Osteoblast (primary cell): ENCODE measurements around the gene DLG1. TPM values are rescaled to one million over a fixed set of nuclear protein-coding genes. Genes with fewer than 3 reads are reported as not detected.
"Not testable (repeated sequence)": the region's sequence is repeated elsewhere in the genome, so short reads cannot be mapped to it uniquely, and the experiment has no call there.

Experiments
- DNase-seq: peaks from one replicate; pipeline ENCODE4 v3.0.0; 2011; ENCODE audit warnings: low spot score, mixed read lengths; ENCODE audit not compliant: insufficient read length; ENCODE audit errors: missing footprints
- H2AFZ ChIP-seq: 2 replicates; pipeline ENCODE4 v1.6.0; 2011; ENCODE audit warnings: mild to moderate bottlenecking, low read length
- H3K27ac ChIP-seq: 2 replicates; pipeline ENCODE4 v1.5.1; 2011; ENCODE audit warnings: mild to moderate bottlenecking, low read depth, low read length, moderate library complexity
- H3K27me3 ChIP-seq: 2 replicates; pipeline ENCODE4 v1.6.0; 2012; ENCODE audit warnings: mild to moderate bottlenecking, control low read depth, inconsistent platforms, low read length, moderate library complexity; ENCODE audit not compliant: insufficient read depth
- H3K36me3 ChIP-seq: 2 replicates; pipeline ENCODE4 v1.5.1; 2011; ENCODE audit warnings: mild to moderate bottlenecking, low read length, control low read depth, moderate library complexity; ENCODE audit not compliant: insufficient read depth
- H3K4me1 ChIP-seq: 2 replicates; pipeline ENCODE4 v1.5.1; 2011; ENCODE audit warnings: mild to moderate bottlenecking, low read length, control low read depth, moderate library complexity; ENCODE audit not compliant: insufficient read depth
- H3K4me2 ChIP-seq: 2 replicates; pipeline ENCODE4 v1.6.0; 2011; ENCODE audit warnings: mild to moderate bottlenecking, low read length; ENCODE audit not compliant: insufficient read depth
- H3K4me3 ChIP-seq: fragments of 200-600 bp; sonication (generic); 3 replicates; pipeline ENCODE4 v1.5.1; 2012; ENCODE audit warnings: mild to moderate bottlenecking, low read length, inconsistent platforms; ENCODE audit not compliant: insufficient read depth
- H3K79me2 ChIP-seq: 2 replicates; pipeline ENCODE4 v1.6.0; 2012; ENCODE audit warnings: mild to moderate bottlenecking, low read length, control low read depth, inconsistent platforms; ENCODE audit not compliant: insufficient read depth
- H3K9me3 ChIP-seq: 2 replicates; pipeline ENCODE4 v1.5.1; 2011; ENCODE audit warnings: low read depth, low read length, control low read depth
- H4K20me1 ChIP-seq: 2 replicates; pipeline ENCODE4 v1.6.0; 2012; ENCODE audit warnings: mild to moderate bottlenecking, low read length, control low read depth; ENCODE audit not compliant: insufficient read depth
- total RNA-seq: library from RNA; depleted of rRNA; stranded (reverse); fragments of >200 nt; gene quantifications from 2 replicates; pipeline ENCODE4 v1.2.3, GENCODE V29; 2012
- TF ChIP-seq, protein P1 (sequence below): IDR thresholded peaks from 2 replicates; pipeline ENCODE4 v1.5.1; 2011; ENCODE audit warnings: mild to moderate bottlenecking, low read depth, low read length, moderate library complexity; ENCODE audit errors: extremely low read depth

The DLG1 gene
- total RNA-seq, 1 donor: 79.3 TPM

DNA sequence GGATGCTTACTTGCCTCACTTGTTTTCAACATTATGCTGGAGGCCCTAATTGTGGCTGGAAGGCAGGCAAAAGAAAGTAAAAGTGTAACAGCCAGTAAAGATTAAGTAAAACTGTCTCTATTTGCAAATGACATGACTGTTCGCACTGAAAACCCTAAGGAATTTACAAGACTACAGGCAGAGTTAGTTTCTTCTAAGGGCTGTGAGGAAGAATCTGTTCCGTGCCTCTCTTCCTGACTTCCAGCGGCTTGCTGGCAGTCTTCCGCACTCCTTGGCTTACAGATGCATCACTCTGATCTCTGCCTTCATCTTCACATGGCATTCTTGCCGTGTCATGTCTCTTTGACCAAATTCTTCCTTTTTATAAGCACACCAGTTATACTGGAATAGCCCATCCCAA is 86.1 kb downstream of the DLG1 start:
- no peaks in the 10 kb centered on the region for H3K27me3 ChIP-seq
- no peak for DNase-seq
- peaks cover 93% of the 10 kb centered on the region for H3K79me2 ChIP-seq
- no peaks in the 10 kb centered on the region for H3K9me3 ChIP-seq
- TF ChIP-seq, protein P1, sequence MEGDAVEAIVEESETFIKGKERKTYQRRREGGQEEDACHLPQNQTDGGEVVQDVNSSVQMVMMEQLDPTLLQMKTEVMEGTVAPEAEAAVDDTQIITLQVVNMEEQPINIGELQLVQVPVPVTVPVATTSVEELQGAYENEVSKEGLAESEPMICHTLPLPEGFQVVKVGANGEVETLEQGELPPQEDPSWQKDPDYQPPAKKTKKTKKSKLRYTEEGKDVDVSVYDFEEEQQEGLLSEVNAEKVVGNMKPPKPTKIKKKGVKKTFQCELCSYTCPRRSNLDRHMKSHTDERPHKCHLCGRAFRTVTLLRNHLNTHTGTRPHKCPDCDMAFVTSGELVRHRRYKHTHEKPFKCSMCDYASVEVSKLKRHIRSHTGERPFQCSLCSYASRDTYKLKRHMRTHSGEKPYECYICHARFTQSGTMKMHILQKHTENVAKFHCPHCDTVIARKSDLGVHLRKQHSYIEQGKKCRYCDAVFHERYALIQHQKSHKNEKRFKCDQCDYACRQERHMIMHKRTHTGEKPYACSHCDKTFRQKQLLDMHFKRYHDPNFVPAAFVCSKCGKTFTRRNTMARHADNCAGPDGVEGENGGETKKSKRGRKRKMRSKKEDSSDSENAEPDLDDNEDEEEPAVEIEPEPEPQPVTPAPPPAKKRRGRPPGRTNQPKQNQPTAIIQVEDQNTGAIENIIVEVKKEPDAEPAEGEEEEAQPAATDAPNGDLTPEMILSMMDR: no peak
- H4K20me1 ChIP-seq: peaks cover 14% of the 10 kb centered on the region
- H2AFZ ChIP-seq: no peak overlapping the region
- H3K4me3 ChIP-seq: no peak overlapping the region
- H3K27ac ChIP-seq: no peak overlapping the region
- H3K4me1 ChIP-seq: peaks cover 23% of the 10 kb centered on the region
- H3K36me3 ChIP-seq: no peaks in the 10 kb centered on the region
- H3K4me2 ChIP-seq: no peak overlapping the region

GRCh38 chr3:197211698-197212097 is 86.7 kb downstream of the DLG1 start:
- H3K27ac ChIP-seq, H3K36me3 ChIP-seq, H3K27me3 ChIP-seq, H3K4me3 ChIP-seq, H3K9me3 ChIP-seq, H2AFZ ChIP-seq, H3K4me2 ChIP-seq, DNase-seq: not testable (repeated sequence)
- H4K20me1 ChIP-seq: peaks cover 14% of the 10 kb centered on the region
- H3K4me1 ChIP-seq: peaks cover 17% of the 10 kb centered on the region
- peaks cover 93% of the 10 kb centered on the region for H3K79me2 ChIP-seq

DNA sequence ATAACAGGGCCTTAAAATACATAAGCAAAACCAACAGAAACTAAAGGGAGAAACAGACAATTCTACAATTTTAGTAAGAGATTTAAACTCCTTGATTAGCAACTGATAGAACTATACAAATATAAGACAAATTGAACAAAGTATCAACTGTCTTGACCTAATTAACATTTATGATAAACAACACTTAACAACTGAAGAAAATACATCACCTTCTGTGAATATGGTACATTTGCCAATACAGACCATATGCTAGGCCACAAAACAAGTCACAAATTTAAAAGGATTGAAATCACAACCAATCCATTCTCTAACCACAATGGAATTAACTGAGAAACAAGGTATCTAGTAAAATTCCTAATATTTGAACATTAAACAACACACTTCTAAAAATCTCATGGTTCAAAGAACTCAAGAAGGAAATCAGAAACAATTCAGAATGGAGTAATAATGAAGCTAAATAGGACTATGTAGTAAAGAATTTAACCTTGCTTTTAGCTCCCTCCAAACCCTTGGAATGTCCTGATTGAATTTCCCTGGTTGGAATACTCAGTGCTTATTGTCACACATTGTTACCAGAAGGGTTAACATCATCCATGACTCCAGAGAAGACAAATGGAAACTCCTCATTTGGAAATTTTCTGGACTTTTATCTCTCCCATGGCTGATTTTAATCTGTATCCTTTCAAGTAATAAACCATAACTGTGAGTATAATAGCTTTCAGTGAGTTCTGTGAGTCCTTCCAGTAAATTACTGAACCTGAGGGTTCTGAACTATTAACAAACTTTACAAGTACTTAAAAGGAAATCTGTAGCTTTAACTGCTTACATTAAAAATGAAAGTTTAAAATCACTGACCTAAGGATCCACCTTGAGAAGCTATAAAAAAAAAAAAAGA is 88.8 kb downstream of the DLG1 start:
- no peak overlapping the region for H2AFZ ChIP-seq
- H3K79me2 ChIP-seq: peaks cover 97% of the 10 kb centered on the region
- H3K4me1 ChIP-seq: peaks cover 14% of the 10 kb centered on the region
- TF ChIP-seq, protein P1: no peak
- DNase-seq: no peak
- H3K36me3 ChIP-seq: no peaks in the 10 kb centered on the region
- no peak overlapping the region for H3K4me3 ChIP-seq
- no peaks in the 10 kb centered on the region for H3K27me3 ChIP-seq
- H4K20me1 ChIP-seq: peaks cover 15% of the 10 kb centered on the region
- no peak overlapping the region for H3K27ac ChIP-seq
- H3K9me3 ChIP-seq: no peaks in the 10 kb centered on the region
- no peak overlapping the region for H3K4me2 ChIP-seq

DNA sequence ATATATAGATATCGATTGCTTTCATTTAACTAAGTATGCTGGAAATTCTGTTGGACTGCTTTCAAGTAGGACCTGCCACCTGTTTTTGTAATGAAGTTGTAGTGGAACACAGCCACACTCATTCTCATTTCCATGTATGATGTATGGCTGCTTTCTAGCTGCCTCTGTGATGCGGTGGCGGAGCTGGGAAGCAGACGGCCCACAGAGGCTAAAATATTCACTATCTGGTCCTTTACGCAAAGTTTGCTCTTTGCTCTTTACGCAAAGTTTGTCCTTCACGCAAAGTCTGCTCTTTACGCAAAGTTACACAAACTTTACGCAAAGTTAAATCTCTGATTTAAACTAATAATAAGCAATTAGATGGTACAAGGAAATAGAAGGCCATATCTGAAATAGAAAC is 91.5 kb downstream of the DLG1 start:
- Histone ChIP-seq H2AFZ (no peak overlapping the region), H3K27me3 (no peaks in the 10 kb centered on the region), H3K4me1 (peaks cover 37% of the 10 kb centered on the region), H3K4me3 (no peak overlapping the region), H3K9me3 (no peaks in the 10 kb centered on the region), H3K79me2 (peaks cover 97% of the 10 kb centered on the region), H3K36me3 (no peaks in the 10 kb centered on the region), H3K4me2 (no peak overlapping the region), H4K20me1 (peaks cover 34% of the 10 kb centered on the region), H3K27ac (no peak overlapping the region)
- no peak for DNase-seq
- TF ChIP-seq, protein P1: no peak
